NCI-H2029 treated with DMSO at 0.1 percent for 48 hours (cell line): ENCODE measurements around the gene KLRF2.
"Not testable (repeated sequence)": the region's sequence is repeated elsewhere in the genome, so short reads cannot be mapped to it uniquely, and the experiment has no call there.

Experiments used
- DNase-seq: peaks from one replicate; lab custom pipeline; 2025; lab: John Stamatoyannopoulos, UW

The KLRF2 gene, protein sequence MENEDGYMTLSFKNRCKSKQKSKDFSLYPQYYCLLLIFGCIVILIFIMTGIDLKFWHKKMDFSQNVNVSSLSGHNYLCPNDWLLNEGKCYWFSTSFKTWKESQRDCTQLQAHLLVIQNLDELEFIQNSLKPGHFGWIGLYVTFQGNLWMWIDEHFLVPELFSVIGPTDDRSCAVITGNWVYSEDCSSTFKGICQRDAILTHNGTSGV

DNA sequence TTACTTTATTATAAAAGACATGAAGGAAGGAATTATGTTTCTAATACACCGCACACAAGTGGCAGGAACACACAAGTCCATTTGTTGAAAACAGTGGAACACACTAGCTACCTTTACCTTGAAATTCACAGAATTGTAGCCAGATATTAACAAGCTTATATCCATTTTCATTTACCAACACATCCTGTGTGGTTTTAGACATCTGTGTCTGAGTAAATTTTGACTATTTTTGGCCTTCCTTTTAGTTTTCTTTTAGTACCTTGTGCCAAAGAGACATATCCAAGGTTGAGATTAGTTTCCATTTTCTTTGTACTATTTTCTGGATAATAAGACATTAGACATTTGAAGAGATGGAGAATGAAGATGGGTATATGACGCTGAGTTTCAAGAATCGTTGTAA, at the start of gene KLRF2:
TSS of gene KLRF2 (plus strand) at position 244 of the 400 bp plus-strand sequence. CDS start at position 351, 107 bp downstream.
- DNase-seq, result no peak

DNA sequence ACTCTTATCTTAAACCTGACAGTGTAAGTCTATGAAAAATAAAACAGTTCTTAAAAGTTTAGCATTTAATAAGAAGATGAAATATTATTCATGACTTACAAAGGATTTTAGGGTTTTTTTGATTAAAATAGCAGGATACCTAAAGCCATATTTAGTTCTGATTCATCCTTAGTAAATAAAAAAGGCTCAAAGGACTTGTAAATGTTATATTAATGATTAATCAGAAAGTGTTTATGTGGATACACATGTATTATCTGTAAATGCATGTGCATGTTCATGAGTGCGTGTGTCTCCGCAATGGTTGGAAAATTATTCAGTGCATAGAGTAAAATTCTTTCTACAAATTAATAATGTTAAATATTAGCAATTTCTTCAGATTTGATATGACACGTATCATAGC, 49.6 kb upstream of the KLRF2 start:
- DNase-seq, result no peak

DNA sequence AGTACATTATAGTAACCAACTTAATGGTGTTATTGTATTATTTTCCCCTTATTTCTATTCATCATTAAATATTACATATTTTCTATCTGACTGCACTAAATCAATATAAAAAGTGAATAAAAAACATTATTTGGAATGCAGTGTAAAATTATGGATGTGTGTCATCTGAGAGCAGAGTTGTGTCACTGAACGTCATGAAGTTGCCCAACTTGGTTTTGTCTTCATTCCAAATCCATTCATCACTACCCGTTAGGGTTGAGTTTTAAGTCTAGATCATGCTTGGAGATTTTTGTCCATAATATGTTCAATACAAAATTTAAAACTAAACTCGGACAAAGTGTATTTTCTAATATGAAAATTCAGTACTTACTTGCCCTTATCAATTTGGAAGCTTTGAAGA, 37.9 kb upstream of the KLRF2 start:
- DNase-seq, result no peak

DNA sequence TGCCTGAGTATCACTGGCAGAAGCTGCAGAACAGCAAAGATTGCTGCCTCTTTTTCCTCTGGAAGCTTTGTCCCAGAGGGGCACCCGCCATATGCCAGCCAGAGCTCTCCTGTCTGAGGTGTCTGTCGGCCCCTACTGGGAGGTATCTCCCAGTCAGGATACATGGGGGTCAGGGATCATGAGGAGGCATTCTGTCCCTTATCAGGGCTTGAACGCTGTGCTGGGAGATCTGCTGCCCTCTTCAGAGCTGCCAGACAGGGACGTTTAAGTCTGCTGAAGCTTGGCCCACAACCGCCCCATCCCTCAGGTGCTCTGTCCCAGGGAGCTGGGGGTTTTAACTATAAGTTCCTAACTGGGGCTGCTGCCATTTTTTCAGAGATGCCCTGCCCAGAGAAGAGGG, 32.4 kb upstream of the KLRF2 start:
- DNase-seq, result no peak

DNA sequence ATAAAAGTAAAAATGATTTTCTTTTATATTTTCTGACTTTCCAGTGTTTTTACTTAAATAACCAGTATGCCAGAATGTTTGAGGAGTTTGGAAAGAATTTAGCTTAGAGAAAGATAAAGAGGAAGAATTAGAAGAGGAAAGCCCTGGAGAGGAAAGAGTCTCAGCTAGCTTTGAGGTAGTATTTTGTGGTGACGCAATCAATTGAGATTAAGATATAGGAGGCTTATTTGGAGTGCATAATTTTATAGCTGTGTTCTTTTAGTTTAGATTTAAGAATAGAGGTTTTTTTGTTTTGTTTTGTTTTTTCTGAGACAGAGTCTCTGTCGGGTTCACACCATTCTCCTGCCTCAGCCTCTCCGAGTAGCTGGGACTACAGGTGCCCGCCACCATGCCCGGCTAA, 30.2 kb upstream of the KLRF2 start:
- no peak for DNase-seq

DNA sequence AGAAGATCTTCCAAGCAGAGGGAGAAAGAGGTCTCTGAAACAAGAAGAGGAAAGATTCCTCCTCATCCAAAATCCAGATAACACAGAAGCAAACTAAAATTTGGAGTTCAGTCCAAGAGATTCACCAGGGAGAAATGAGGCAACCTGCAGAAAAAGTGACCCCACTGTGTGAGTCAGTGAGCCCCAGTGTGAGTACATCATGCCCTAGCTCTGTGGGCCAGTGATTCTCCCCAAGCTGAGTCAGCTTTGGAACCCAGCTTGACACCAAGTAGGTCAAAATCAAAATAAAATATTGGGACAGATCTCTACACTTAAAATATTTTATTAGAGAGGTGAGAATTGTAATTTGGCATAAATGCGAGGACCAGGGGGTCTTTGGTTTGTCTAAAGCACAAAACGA, 29.4 kb upstream of the KLRF2 start:
- no peak for DNase-seq

GRCh38 chr12:9856151-9856550, 25.1 kb upstream of the KLRF2 start:
- DNase-seq, result no peak

GRCh38 chr12:9856894-9857293, 24.4 kb upstream of the KLRF2 start:
- DNase-seq, result no peak

GRCh38 chr12:9858135-9858534, 23.2 kb upstream of the KLRF2 start:
- no peak for DNase-seq

- DNase-seq, result no peak
Measured at GRCh38 chr12:9864913-9865675, 16.2 kb upstream of the KLRF2 start.

DNA sequence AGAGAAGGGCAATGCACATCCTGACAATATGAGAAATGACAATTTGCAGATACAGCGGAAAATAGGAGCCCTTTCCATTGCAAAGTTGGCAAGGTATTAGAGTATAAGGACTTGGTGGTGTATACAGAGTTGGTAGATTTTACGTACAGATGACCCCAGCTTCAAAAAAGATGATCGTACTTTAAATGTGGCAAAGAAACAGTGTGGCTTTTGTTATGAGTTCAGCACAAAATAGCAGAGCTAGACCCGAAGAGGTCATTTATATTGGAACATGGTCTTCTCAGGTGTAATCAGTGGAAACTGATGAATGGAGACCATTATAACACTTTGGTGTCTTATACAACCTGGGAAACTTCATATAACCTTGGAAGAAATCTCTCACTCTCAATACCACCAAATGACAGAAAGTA, 14.4 kb upstream of the KLRF2 start:
- DNase-seq, result no peak

DNA sequence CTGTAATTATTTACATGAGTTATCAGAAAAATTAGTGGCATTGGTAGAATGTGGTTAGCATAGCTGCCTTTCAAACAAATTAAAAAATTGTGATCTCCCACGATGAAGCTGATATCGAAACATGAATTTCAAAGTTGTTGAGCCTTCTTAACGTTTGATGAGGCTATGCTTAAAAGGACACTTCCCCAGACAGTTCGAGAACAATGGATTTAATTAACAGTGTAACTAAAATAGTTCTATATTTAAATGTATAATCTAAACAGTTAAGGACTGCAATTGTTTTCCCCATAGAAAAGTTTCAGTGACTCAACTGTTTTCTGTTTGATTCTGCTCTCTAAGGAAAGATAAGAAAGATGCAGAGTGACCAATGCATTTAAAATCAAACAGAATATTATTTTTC, 13.8 kb upstream of the KLRF2 start:
- DNase-seq, result no peak

DNA sequence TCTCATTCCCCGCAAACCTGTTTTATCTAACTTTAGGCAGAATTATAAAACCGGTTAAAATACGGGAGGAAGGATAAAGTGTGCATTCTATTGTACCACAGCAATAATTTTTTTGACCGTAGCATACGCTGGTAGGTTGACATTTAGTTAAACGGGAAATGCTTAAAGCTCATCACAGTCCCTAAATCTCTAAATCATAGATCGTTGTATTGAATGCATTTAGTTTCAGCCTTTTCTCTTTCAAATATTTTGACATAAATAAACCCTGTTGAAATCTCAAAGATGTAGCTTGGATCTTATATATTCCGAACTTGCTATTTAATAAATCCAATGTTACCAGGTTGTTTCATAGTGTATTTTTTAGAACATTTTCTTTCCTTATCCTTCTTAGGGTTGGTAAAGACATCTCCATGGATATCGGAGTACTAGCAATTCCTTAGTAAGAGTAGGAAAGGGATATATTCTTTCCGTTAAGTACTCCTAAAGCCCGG, 12.9 kb upstream of the KLRF2 start:
- no peak for DNase-seq

- no peak for DNase-seq
Measured at GRCh38 chr12:9868951-9869306, 12.4 kb upstream of the KLRF2 start.

GRCh38 chr12:9869307-9870161, 11.8 kb upstream of the KLRF2 start, which contains the start of gene CLEC2B:
Gene CLEC2B, minus strand, starts transcription at chr12:9869354.
- no peak for DNase-seq

- DNase-seq, result no peak
Measured at GRCh38 chr12:9870286-9870866, 10.9 kb upstream of the KLRF2 start.

DNA sequence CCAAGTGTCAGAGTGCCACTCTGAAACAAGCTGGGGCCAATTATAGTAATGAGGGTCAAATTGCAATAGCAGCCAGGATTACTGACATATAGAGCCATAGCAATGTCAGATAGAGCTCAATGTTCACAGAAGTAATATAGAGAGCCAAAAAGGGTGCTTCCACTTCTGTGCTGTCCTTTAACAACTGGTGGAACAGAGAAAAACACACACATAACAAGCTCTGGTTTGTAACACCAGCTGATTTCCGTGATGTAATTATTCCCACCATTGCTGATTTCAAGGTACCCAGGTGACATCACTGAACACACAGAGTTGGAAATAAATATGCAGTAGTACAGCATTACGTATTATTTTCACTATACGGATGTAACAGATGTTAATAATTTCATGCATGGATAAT, 9.1 kb upstream of the KLRF2 start:
- no peak for DNase-seq

- no peak for DNase-seq
Measured at GRCh38 chr12:9872742-9873141, 8.5 kb upstream of the KLRF2 start.

DNA sequence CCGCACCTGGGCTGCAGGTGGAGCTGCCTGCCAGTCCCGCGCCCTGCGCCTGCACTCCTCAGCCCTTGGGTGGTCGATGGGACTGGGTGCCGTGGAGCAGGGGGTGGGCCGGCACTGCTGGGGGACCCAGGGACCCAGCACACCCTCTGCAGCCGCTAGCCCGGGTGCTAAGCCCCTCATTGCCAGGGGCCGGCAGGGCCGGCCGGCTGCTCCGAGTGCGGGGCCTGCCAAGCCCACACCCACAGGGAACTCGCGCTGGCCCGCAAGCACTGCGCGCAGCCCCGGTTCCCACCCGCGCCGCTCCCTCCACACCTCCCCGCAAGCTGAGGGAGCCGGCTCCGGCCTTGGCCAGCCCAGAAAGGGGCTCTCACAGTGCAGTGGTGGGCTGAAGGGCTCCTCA, 5.2 kb upstream of the KLRF2 start:
- not testable (repeated sequence) for DNase-seq

DNA sequence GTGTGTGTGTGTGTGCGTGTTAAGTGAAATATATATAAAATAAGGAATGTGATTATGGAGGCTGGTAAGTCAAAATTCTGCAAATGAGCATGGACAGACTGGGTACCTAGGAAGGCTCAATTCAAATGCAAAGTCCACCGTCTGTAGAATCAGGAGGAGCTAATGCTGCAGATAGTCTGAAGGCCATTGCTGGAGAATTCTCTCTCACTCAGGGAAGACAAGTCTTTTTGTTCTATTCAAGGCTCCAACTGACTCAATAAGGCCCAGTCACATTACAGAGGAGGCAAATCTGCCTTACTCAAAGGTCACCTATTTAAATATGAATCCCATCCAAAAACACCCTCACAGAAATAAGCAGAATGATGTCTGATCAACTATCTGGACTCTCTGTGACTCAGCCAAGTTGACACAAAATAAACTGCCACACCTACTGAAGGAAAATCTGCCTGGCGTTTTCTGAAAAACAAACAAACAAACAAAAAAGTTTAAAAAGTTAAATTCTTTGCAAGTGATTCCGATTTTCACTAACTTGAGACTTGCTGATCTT, 684 bp upstream of the KLRF2 start:
- DNase-seq, result no peak

DNA sequence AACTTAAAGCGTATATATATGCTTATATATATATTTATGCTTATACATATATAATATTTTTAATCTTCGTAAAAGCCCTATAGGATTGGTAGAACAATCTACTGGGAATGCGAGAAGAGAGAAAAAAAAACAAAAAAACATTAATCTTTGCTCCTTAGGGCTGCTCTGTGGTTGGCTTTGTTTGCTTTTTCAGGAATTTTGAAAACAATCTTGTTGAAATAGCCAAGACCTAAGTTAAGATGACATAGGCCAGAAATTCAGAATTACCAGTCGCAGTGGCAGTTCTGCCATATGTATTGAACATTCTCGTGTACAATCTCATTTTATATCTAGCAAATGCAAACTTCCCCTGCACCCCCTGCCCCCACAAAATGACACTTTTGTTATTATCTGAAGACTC, 699 bp downstream of the KLRF2 start:
- DNase-seq, result no peak

GRCh38 chr12:9883175-9883574, 1.9 kb downstream of the KLRF2 start:
- no peak for DNase-seq
